OCI-LY3 (cell line): Measurements from ENCODE around the gene MBP.

Experiments used
- CTCF ChIP-seq: fragments of 200-600, 300-600 bp; sonication (generic); IDR thresholded peaks from 2 replicates; pipeline ENCODE4 v1.5.1; 2014; ENCODE audit warnings: antibody characterized with exemption, low read length, low read depth
- EZH2phosphoT487 ChIP-seq: fragments of 200-600 bp; shearing (Covaris generic); IDR thresholded peaks from 2 replicates; pipeline ENCODE4 v1.6.1; 2018; ENCODE audit warnings: antibody characterized with exemption, mixed run types, low read depth

- TF ChIP-seq CTCF, result no peak
- no peak for TF ChIP-seq EZH2phosphoT487
Measured at GRCh38 chr18:76975577-76976110, 156.9 kb downstream of the MBP start.
